ACC112 (cell line): ENCODE measurements around the gene GRIP2.

ENCODE experiments used
- H2AFZ ChIP-seq: fragments of 200-600 bp; sonication (generic); one replicate; pipeline ENCODE4 v1.6.0; 2017; ENCODE audit warnings: antibody characterized with exemption, low read length; ENCODE audit not compliant: unreplicated experiment
- H3K27ac ChIP-seq: fragments of 200-600 bp; sonication (generic); 2 replicates; pipeline ENCODE4 v1.5.1; 2014; ENCODE audit warnings: low read depth, mild to moderate bottlenecking, antibody characterized with exemption, low read length, moderate library complexity
- H3K27me3 ChIP-seq: fragments of 200-600 bp; sonication (generic); 2 replicates; pipeline ENCODE4 v1.6.1; 2014; ENCODE audit warnings: mild to moderate bottlenecking, antibody characterized with exemption, low read length, moderate library complexity, mixed read lengths; ENCODE audit not compliant: insufficient read depth
- H3K36me3 ChIP-seq: fragments of 200-600 bp; sonication (generic); 2 replicates; pipeline ENCODE4 v1.6.1; 2016; ENCODE audit warnings: mild to moderate bottlenecking, antibody characterized with exemption, low read length, moderate library complexity, mixed read lengths; ENCODE audit not compliant: insufficient read depth
- H3K4me1 ChIP-seq: fragments of 200-600 bp; sonication (generic); one replicate; pipeline ENCODE4 v1.6.1; 2016; ENCODE audit warnings: low read length, mixed read lengths; ENCODE audit not compliant: insufficient read depth, unreplicated experiment, control insufficient read depth
- H3K4me3 ChIP-seq: fragments of 200-600 bp; sonication (generic); 2 replicates; pipeline ENCODE4 v1.5.1; 2014; ENCODE audit warnings: mild to moderate bottlenecking, low read depth, low read length
- H3K79me2 ChIP-seq: fragments of 200-600 bp; sonication (generic); one replicate; pipeline ENCODE4 v1.6.0; 2016; ENCODE audit warnings: low read length; ENCODE audit not compliant: control insufficient read depth, unreplicated experiment, insufficient read depth

The GRIP2 gene

GRCh38 chr3:14561051-14561960, 21.2 kb upstream of the GRIP2 start:
- Histone ChIP-seq H3K4me3 (no peak overlapping the region), H3K4me1 (peaks cover 9% of the 10 kb centered on the region), H3K79me2 (no peaks in the 10 kb centered on the region), H3K27me3 (peaks cover 26% of the 10 kb centered on the region), H3K27ac (no peak overlapping the region), H3K36me3 (no peaks in the 10 kb centered on the region), H2AFZ (no peak overlapping the region)

GRCh38 chr3:14560110-14560509, 20.0 kb upstream of the GRIP2 start:
- Histone ChIP-seq H3K79me2 (no peaks in the 10 kb centered on the region), H2AFZ (no peak overlapping the region), H3K27ac (no peak overlapping the region), H3K36me3 (no peaks in the 10 kb centered on the region), H3K4me1 (peaks cover 9% of the 10 kb centered on the region), H3K4me3 (no peak overlapping the region), H3K27me3 (peaks cover 25% of the 10 kb centered on the region)

- peaks cover 9% of the 10 kb centered on the region for H3K4me1 ChIP-seq
- peaks cover 8% of the 10 kb centered on the region; the same call in 1 of the 2 replicates for H3K27me3 ChIP-seq
- H3K4me3 ChIP-seq, result no peak overlapping the region
- no peaks in the 10 kb centered on the region for H3K79me2 ChIP-seq
- H3K36me3 ChIP-seq, result no peaks in the 10 kb centered on the region
- no peak overlapping the region for H3K27ac ChIP-seq
- no peak overlapping the region for H2AFZ ChIP-seq
Measured at GRCh38 chr3:14558029-14558428, 17.9 kb upstream of the GRIP2 start.

DNA sequence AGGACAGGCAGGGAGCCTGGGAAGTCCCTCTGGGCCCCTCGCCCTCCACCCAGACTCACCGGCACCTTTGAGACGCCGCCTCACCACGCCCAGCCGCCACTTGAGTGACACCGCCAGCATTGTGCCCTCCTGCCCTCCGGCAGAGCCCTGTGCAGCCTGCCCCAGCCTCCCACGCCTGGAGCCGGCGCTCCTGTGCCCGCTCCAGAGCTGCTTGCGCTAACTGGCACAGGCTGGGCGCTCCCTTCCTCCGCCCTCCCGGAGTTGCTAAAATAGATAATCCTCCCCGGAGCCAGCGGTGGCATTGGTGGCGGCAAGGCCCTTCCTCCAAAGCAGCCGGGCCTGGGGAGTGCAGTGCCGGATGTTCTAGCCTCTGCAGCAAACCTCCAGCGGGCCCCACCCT, 15.7 kb upstream of the GRIP2 start:
- no peaks in the 10 kb centered on the region for H3K79me2 ChIP-seq
- H3K27ac ChIP-seq, result no peak overlapping the region
- peaks cover 3% of the 10 kb centered on the region for H3K4me1 ChIP-seq
- no peaks in the 10 kb centered on the region for H3K36me3 ChIP-seq
- peaks cover 7% of the 10 kb centered on the region; the same call in 1 of the 2 replicates for H3K27me3 ChIP-seq
- H3K4me3 ChIP-seq, result no peak overlapping the region
- no peak overlapping the region for H2AFZ ChIP-seq

DNA sequence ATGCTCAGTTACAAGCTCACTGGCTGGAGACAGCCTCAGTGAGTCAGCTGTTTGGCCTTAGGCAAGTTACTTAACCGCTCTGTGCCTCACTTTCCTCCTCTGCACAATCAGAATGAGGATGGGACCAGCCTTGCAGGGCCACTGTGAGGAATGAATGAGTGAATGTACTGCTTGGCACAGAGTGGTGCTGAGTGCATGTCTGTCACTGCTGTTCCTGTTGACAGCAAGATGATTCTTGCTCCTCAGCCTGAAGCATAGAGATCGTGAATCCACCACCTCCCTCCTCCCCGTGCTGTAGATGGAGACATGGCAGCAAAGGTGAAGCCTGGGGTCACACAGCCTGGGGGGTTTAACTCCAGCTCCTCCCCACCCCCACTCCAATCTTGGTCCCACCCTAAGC, 14.6 kb upstream of the GRIP2 start:
- no peak overlapping the region for H3K4me3 ChIP-seq

DNA sequence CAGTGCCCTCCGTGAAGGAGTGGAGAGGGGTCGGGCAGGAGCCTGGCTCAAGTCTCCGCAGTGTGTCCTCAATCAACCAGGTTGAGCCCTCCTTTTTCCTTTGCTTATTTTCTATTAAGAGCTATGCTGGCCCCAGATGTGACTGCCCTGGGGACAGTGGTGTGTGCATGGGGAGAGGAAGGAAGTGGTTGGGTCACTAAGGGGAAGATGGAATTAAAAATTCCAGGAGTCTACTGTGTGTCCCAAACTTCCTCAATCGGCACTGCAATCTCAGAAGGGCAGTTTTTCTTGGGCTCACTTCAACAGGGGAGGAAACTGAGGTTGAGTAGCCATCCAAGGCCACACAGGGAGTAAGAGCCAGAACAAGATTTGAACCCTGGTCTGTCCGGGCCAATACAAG, 13.7 kb upstream of the GRIP2 start:
- H3K79me2 ChIP-seq, result no peaks in the 10 kb centered on the region
- H2AFZ ChIP-seq, result no peak overlapping the region
- peaks cover 20% of the 10 kb centered on the region; the same call in 1 of the 2 replicates for H3K27me3 ChIP-seq
- no peaks in the 10 kb centered on the region for H3K36me3 ChIP-seq
- no peaks in the 10 kb centered on the region for H3K4me1 ChIP-seq
- H3K4me3 ChIP-seq, result no peak overlapping the region
- H3K27ac ChIP-seq, result no peak overlapping the region

More for the DNA sequence above, 14.6 kb upstream of the GRIP2 start:
- Histone ChIP-seq H3K27me3 (peaks cover 11% of the 10 kb centered on the region; the same call in 1 of the 2 replicates), H3K36me3 (no peaks in the 10 kb centered on the region), H3K27ac (no peak overlapping the region), H3K79me2 (no peaks in the 10 kb centered on the region), H3K4me1 (no peaks in the 10 kb centered on the region), H2AFZ (no peak overlapping the region)

DNA sequence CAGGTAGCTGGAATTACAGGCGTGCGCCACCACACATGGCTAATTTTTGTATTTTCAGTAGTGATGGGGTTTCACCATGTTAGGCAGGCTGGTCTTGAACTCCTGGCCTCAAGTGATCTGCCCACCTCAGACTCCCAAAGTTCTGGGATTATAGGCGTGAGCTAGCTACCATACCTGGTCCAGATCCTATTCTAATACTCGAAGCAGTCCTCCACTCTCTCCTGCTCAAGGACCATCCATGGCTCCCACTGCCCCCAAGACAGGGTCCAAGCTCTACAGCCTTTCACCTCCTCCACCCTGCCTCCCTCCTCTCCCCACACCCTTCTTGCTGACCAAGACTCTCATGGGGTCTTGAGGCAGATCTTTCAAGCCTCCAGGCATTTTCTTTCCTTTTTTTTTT, 12.6 kb upstream of the GRIP2 start:
- no peak overlapping the region for H3K4me3 ChIP-seq
- H3K79me2 ChIP-seq, result no peaks in the 10 kb centered on the region
- H3K27me3 ChIP-seq, result peaks cover 24% of the 10 kb centered on the region; the same call in 1 of the 2 replicates
- H3K4me1 ChIP-seq, result no peaks in the 10 kb centered on the region
- no peaks in the 10 kb centered on the region for H3K36me3 ChIP-seq
- H2AFZ ChIP-seq, result no peak overlapping the region
- no peak overlapping the region for H3K27ac ChIP-seq

DNA sequence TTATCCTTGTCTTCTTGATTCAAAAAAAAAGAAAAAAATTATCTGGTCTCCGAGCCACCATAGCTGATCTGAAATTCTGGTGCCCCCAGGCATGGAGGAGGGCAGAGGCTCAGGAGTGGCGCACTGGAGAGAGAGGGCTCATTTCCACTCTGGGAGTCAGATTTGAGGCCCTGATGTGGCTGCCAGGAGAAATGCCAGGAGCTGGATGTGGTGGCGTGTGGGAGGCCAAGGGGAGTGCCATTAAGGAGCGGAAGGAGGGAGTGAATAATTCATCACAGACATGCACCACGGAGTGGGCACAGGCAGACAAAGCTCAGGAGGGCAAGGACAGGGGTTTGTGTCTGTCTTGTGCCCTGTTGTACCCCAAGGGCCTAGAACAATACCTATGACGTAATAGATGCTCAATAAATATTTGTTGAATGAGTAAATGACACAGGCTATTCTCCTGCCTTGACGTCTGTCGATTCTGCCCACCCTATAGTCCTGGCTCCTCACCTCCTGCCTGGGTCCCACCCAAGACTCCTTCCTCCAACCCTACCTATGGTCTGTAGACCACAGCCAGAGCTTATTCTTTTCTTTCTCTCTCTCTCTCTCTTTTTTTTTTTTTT, 12.0 kb upstream of the GRIP2 start:
- Histone ChIP-seq H2AFZ (no peak overlapping the region), H3K36me3 (no peaks in the 10 kb centered on the region), H3K79me2 (no peaks in the 10 kb centered on the region), H3K4me1 (no peaks in the 10 kb centered on the region), H3K27me3 (peaks cover 24% of the 10 kb centered on the region; the same call in 1 of the 2 replicates), H3K4me3 (no peak overlapping the region), H3K27ac (no peak overlapping the region)

DNA sequence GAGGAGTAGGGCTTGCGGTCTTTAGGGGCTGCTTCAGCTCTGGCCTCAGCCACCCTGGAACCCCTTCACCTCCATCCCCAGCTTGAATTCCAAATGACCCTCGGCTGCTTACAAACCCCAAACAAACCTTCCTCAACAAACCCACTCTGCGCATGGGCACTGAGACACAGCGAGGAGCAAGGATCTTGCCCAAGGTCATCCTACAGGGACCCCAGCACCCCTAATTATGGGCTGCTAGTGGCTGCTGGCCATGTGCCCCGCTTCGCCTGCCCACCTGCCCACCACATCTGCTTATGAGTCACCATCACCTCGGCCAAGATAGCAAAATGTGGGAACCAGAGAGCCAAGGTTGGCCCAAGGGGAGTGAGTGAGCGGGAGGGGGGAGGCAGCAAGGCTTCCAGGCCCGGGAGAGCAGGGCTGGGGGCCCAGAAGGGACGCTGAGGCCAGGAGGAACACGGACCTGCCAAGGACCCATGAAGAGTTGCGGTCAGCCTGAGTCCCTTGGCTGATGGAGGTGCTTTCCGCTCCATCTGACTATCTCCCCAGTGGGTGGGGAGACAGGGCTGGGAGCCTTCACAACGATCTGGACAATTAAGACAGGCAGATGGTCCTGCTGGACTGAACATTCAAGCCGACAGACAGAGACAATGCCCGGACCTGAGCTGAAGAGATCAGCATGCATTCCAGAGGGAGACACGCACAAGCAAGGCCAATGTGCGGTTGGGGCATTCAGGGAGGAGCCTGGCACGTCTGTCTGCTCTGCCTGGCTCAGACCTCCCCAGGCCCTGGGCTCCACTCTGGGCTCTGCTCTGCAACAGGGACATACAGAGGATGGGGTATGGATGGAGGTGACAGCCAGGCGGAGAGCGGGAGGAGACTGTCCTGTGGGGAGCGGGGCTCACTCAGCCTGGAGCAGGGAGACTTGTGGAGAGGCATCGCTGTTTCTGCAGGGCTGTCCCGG, 10.8 kb upstream of the GRIP2 start:
- Histone ChIP-seq H2AFZ (no peak overlapping the region), H3K27ac (no peak overlapping the region), H3K36me3 (no peaks in the 10 kb centered on the region), H3K79me2 (no peaks in the 10 kb centered on the region), H3K4me1 (no peaks in the 10 kb centered on the region), H3K4me3 (no peak overlapping the region), H3K27me3 (peaks cover 24% of the 10 kb centered on the region; the same call in 1 of the 2 replicates)

DNA sequence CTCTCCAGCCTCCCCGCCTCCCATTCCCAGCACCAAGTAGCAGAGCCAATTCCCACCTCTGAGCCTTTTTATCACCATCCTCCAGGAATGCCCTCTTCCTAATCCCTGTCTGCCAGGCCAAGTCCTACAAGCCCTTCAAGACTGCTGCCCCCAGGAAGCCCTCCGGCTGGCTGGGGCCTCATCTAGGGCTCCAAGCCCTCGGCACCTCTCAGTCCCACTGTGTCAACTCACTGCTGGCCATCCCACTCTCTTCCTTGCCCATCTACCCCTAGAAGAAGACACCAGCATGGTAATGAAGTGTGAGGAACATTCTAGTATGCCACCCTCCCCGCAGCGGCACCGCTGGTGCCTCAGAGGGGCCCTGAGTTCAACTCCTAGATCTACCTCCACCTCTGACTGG, 10.0 kb upstream of the GRIP2 start:
- H3K27me3 ChIP-seq, result peaks cover 24% of the 10 kb centered on the region; the same call in 1 of the 2 replicates
- no peak overlapping the region for H3K4me3 ChIP-seq
- H3K4me1 ChIP-seq, result no peaks in the 10 kb centered on the region
- H3K36me3 ChIP-seq, result no peaks in the 10 kb centered on the region
- H3K79me2 ChIP-seq, result no peaks in the 10 kb centered on the region
- no peak overlapping the region for H3K27ac ChIP-seq
- no peak overlapping the region for H2AFZ ChIP-seq
